ENCODE results near the gene SPEF1.

- TF ChIP-seq EZH2 (IDR thresholded peaks at IDR 0.05; ENCODE audit: insufficient read depth, poor library complexity, severe bottlenecking) (no peak), EZH2phosphoT487 (IDR thresholded peaks at IDR 0.05; ENCODE audit: insufficient read depth, low read depth) (no peak)
These were observed 21.4 kb downstream of the SPEF1 start for GRCh38 chr20:3759884-3760283.

Measured in GM23248 (cell line).